CD4-positive, alpha-beta T cell (primary cell): ENCODE data around the gene CALN1. TPM values are rescaled to one million over a fixed set of nuclear protein-coding genes. Genes with fewer than 3 reads are reported as not detected.

Experiments used
- ATAC-seq: fragments of 200-7000 bp; cut with Tn5 transposase; one replicate; pipeline ENCODE4 v1.10.0; 2022; ENCODE audit warnings: mild to moderate bottlenecking; ENCODE audit not compliant: poor library complexity
- CTCF ChIA-PET: fragments of 350-600 bp; sonication (Branson Sonifier 250); formaldehyde crosslinking; loops from one replicate; lab custom pipeline; 2021; ENCODE audit warnings: antibody characterized with exemption, inconsistent platforms; lab: Charles Lee
- POLR2A ChIA-PET: fragments of 350-600 bp; sonication (Branson Sonifier 250); formaldehyde crosslinking; loops from one replicate; lab custom pipeline; 2021; ENCODE audit warnings: antibody characterized with exemption, inconsistent platforms; lab: Charles Lee
- DNase-seq, 14 experiments: peaks; one replicate each; pipeline ENCODE4 v3.0.0-alpha.2; 2013 to 2020; ENCODE audit warnings: mixed read lengths in 2 of 14
- H3K27ac ChIP-seq, 2 donors: one replicate each; pipeline versions ENCODE4 v1.5.1 to v1.7.0; 2013; ENCODE audit warnings: low read length in 2 of 2, low read depth in 1 of 2, mild to moderate bottlenecking in 1 of 2
- H3K27me3 ChIP-seq, 2 experiments: 1 replicate in 1 of 2; 2 replicates in 1 of 2; pipeline versions ENCODE4 v1.6.1 to v1.7.0; 2013; ENCODE audit warnings: low read length in 2 of 2, control low read depth in 1 of 2, mild to moderate bottlenecking in 1 of 2, moderate library complexity in 1 of 2; ENCODE audit not compliant: insufficient read depth in 2 of 2, control insufficient read depth in 1 of 2
- H3K36me3 ChIP-seq: one replicate; pipeline ENCODE4 v1.6.1; 2013; ENCODE audit warnings: low read length, control low read depth; ENCODE audit not compliant: insufficient read depth
- H3K4me1 ChIP-seq: one replicate; pipeline ENCODE4 v1.6.1; 2013; ENCODE audit warnings: low read length, control low read depth; ENCODE audit not compliant: insufficient read depth
- H3K4me3 ChIP-seq: one replicate; pipeline ENCODE4 v1.5.1; 2013; ENCODE audit warnings: mild to moderate bottlenecking, low read length, moderate library complexity
- H3K9me3 ChIP-seq, 2 experiments: 1 replicate in 1 of 2; 2 replicates in 1 of 2; pipeline versions ENCODE4 v1.6.1 to v1.7.0; 2013; ENCODE audit warnings: low read length in 2 of 2, mild to moderate bottlenecking in 2 of 2, control low read depth in 1 of 2, moderate library complexity in 1 of 2; ENCODE audit not compliant: control insufficient read depth in 1 of 2, insufficient read depth in 1 of 2
- H3K27ac Mint-ChIP-seq: one replicate; pipeline ENCODE4 v1.8.0; 2020; ENCODE audit warnings: mixed read lengths
- H3K27me3 Mint-ChIP-seq: one replicate; pipeline ENCODE4 v1.8.0; 2021; ENCODE audit warnings: mixed read lengths
- H3K36me3 Mint-ChIP-seq: one replicate; pipeline ENCODE4 v1.8.0; 2021; ENCODE audit warnings: low read depth, mixed read lengths
- H3K4me1 Mint-ChIP-seq: one replicate; pipeline ENCODE4 v1.8.0; 2021; ENCODE audit warnings: low read depth, mixed read lengths
- H3K4me3 Mint-ChIP-seq: one replicate; pipeline ENCODE4 v1.8.0; 2020; ENCODE audit warnings: mild to moderate bottlenecking, mixed read lengths
- H3K9me3 Mint-ChIP-seq: one replicate; pipeline ENCODE4 v1.8.0; 2020; ENCODE audit warnings: mixed read lengths
- CTCF ChIP-seq: fragments of 200-600 bp; IDR thresholded peaks from one replicate; pipeline ENCODE4 v1.8.0; 2022; ENCODE audit warnings: antibody characterized with exemption, mild to moderate bottlenecking
- intact Hi-C, 2 experiments: fragments of 100-400 bp; cut with DNase I in 1 of 2; cut with micrococcal nuclease in 1 of 2; formaldehyde crosslinking; loops; one replicate each; pipeline versions ENCODE4 v1.15.1 to v1.9.0; 2023 to 2025; cut with DNase I, micrococcal nuclease
- total RNA-seq, 174 experiments: library from RNA in 2 of 174; stranded (reverse) in 2 of 174; gene quantifications; one replicate each; pipeline ENCODE4 v1.2.3 and lab custom pipeline; 2021 to 2026

Gene CALN1
- total RNA-seq, 2 experiments from 2014 or later: 0.06 TPM; not detected in 1

GRCh38 chr7:72190919-72191318 lies 221.2 kb downstream of the CALN1 start:
- H3K4me1 Mint-ChIP-seq: no peaks in the 10 kb centered on the region
- no peaks in the 10 kb centered on the region for H3K36me3 ChIP-seq
- no peak overlapping the region for H3K27ac ChIP-seq
- H3K36me3 Mint-ChIP-seq: no peaks in the 10 kb centered on the region
- H3K4me3 Mint-ChIP-seq: no peak overlapping the region
- ATAC-seq (no peak), DNase-seq (no peak)
- no peaks in the 10 kb centered on the region for H3K4me1 ChIP-seq
- POLR2A ChIA-PET: no interaction called here
- H3K27me3 Mint-ChIP-seq: no peaks in the 10 kb centered on the region
- no peak overlapping the region for H3K4me3 ChIP-seq
- CTCF ChIA-PET: no interaction called here
- peaks cover 5 to 7% of the 10 kb centered on the region in 2 experiments for H3K9me3 ChIP-seq
- peaks cover 7% of the 10 kb centered on the region for H3K9me3 Mint-ChIP-seq
- H3K27ac Mint-ChIP-seq: no peak overlapping the region
- no peaks in the 10 kb centered on the region for H3K27me3 ChIP-seq
- TF ChIP-seq CTCF: no peak
- intact Hi-C loops: no loop called here

GRCh38 chr7:72190146-72190545 lies 222.0 kb downstream of the CALN1 start:
- Mint-ChIP-seq H3K9me3 (peaks cover 7% of the 10 kb centered on the region), H3K4me1 (no peaks in the 10 kb centered on the region), H3K27ac (no peak overlapping the region), H3K4me3 (no peak overlapping the region), H3K27me3 (no peaks in the 10 kb centered on the region), H3K36me3 (no peaks in the 10 kb centered on the region)
- no peak for DNase-seq
- no peak overlapping the region for H3K4me3 ChIP-seq
- no peak for TF ChIP-seq CTCF
- H3K9me3 ChIP-seq: peaks cover 5 to 7% of the 10 kb centered on the region in 2 experiments
- intact Hi-C loops: no loop called here
- POLR2A ChIA-PET: no interaction called here
- CTCF ChIA-PET: no interaction called here
- ATAC-seq: no peak
- H3K36me3 ChIP-seq: no peaks in the 10 kb centered on the region
- H3K27me3 ChIP-seq: no peaks in the 10 kb centered on the region
- no peaks in the 10 kb centered on the region for H3K4me1 ChIP-seq
- no peak overlapping the region for H3K27ac ChIP-seq

- Mint-ChIP-seq H3K27me3 (no peaks in the 10 kb centered on the region), H3K9me3 (peaks cover 5% of the 10 kb centered on the region), H3K36me3 (no peaks in the 10 kb centered on the region), H3K4me1 (no peaks in the 10 kb centered on the region), H3K27ac (no peak overlapping the region), H3K4me3 (no peak overlapping the region)
- CTCF ChIA-PET: no interaction called here
- Histone ChIP-seq H3K36me3 (no peaks in the 10 kb centered on the region), H3K27ac (no peak overlapping the region), H3K27me3 (no peaks in the 10 kb centered on the region), H3K4me3 (no peak overlapping the region), H3K9me3 (peaks cover 4 to 5% of the 10 kb centered on the region in 2 experiments), H3K4me1 (no peaks in the 10 kb centered on the region)
- no peak for ATAC-seq
- DNase-seq: no peak
- POLR2A ChIA-PET: no interaction called here
- TF ChIP-seq CTCF: no peak
- intact Hi-C loops: no loop called here
Measured at GRCh38 chr7:72187179-72187578, 225.0 kb downstream of the CALN1 start.
